Activated CD4-positive, alpha-beta T cell treated with anti-CD3 and anti-CD28 coated beads for 36 hours (primary cell): Measurements from ENCODE around the gene ASIC3. TPM values are rescaled to one million over a fixed set of nuclear protein-coding genes. Genes with fewer than 3 reads are reported as not detected.
A peak's percentile ranks its signal among the peaks of the same experiment; 100 is the strongest.
"Not testable (repeated sequence)": the region's sequence is repeated elsewhere in the genome, so short reads cannot be mapped to it uniquely, and the experiment has no call there.

Experiments used
- ATAC-seq: fragments of 200-7000 bp; cut with Tn5 transposase; one replicate; pipeline ENCODE4 v1.10.0; 2021; ENCODE audit warnings: mild to moderate bottlenecking, moderate library complexity
- CTCF ChIA-PET: fragments of 350-600 bp; sonication (Branson Sonifier 250); formaldehyde crosslinking; loops from one replicate; lab custom pipeline; 2021; ENCODE audit warnings: antibody characterized with exemption; lab: Charles Lee
- POLR2A ChIA-PET: fragments of 350-600 bp; sonication (Branson Sonifier 250); formaldehyde crosslinking; loops from one replicate; lab custom pipeline; 2021; ENCODE audit warnings: antibody characterized with exemption, inconsistent platforms; lab: Charles Lee
- DNase-seq: peaks from one replicate; pipeline ENCODE4 v3.0.0-alpha.2; 2020
- H3K27ac Mint-ChIP-seq: one replicate; pipeline ENCODE4 v1.8.0; 2021; ENCODE audit warnings: mixed read lengths
- H3K27me3 Mint-ChIP-seq: one replicate; pipeline ENCODE4 v1.8.0; 2021; ENCODE audit warnings: mixed read lengths
- H3K36me3 Mint-ChIP-seq: one replicate; pipeline ENCODE4 v1.8.0; 2021; ENCODE audit warnings: low read depth, mixed read lengths
- H3K4me1 Mint-ChIP-seq: one replicate; pipeline ENCODE4 v1.8.0; 2021; ENCODE audit warnings: mixed read lengths
- H3K4me3 Mint-ChIP-seq: one replicate; pipeline ENCODE4 v1.8.0; 2021; ENCODE audit warnings: mild to moderate bottlenecking, moderate library complexity, mixed read lengths
- H3K9me3 Mint-ChIP-seq: one replicate; pipeline ENCODE4 v1.8.0; 2021; ENCODE audit warnings: low read depth, mixed read lengths
- intact Hi-C, 2 experiments: fragments of 100-400 bp; cut with DNase I in 1 of 2; cut with micrococcal nuclease in 1 of 2; formaldehyde crosslinking; loops; one replicate each; pipeline versions ENCODE4 v1.14.2 to v1.15.1; 2022 to 2024; cut with DNase I, micrococcal nuclease
- total RNA-seq, 2 experiments: library from RNA; stranded (reverse); gene quantifications; one replicate each; pipeline ENCODE4 v1.2.3, GENCODE V29; 2021

The ASIC3 gene
- total RNA-seq, 2 experiments from 2014 or later: 5.5 to 6.7 TPM

DNA sequence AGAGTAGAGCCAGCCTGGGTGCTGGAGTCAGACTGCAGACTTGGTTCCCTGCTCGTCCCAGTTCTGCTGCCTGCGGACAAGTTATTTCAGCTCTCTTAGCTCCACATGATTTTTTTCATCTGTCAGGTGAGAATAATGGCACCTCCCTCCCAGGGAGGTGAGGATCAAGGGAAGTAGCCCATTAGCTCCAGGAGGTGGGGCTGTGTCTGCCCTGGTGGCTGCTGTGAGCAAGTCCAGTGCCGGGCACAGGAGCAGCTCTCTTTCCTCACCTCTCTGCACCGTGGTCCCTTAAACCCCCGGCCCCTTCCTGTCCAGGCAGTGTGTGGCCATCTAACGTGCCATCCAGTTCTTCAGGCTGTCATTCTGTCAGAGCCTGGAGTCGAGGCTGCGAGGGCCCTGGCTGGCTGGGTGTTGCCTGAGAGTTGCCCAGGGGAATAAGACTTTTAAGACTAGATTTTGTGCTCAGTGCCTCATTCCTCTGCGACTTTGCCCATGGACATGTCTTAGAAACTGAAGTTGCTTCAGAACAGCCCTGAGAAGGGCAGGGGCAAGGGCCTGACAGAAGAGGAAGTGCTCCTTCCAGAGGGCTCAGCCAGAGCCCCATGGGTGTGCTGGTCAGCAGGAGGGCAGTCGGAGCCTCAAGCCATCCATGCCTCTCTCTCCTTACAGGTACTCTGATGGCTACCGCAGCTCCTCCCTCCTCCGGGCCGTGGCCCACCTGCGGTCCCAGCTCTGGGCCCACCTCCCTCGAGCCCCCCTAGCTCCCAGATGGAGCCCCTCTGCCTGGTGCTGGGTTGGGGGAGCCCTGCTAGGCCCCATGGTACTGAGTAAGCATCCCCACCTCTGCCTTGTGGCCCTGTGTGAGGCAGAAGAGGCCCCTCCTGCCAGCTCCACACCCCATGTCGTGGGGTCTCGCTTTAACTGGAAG lies 15.1 kb upstream of the ASIC3 start:
- H3K27me3 Mint-ChIP-seq: no peaks in the 10 kb centered on the region
- no peaks in the 10 kb centered on the region for H3K9me3 Mint-ChIP-seq
- POLR2A ChIA-PET: interaction anchor here (0.6 kb wide), 1 partner anchor 285 kb away, joined by 4 read pairs; no protein-coding TSS in a partner anchor
- intact Hi-C loops: no loop called here
- no peak for ATAC-seq
- peaks cover 13% of the 10 kb centered on the region for H3K4me1 Mint-ChIP-seq
- no peak overlapping the region for H3K27ac Mint-ChIP-seq
- no peak for DNase-seq
- peaks cover 15% of the 10 kb centered on the region for H3K36me3 Mint-ChIP-seq
- CTCF ChIA-PET: interaction anchor here (0.6 to 1.8 kb wide), 4 partner anchors 15 to 40 kb away, joined by 3 to 9 read pairs (median 4); no protein-coding TSS in a partner anchor
- no peak overlapping the region for H3K4me3 Mint-ChIP-seq

DNA sequence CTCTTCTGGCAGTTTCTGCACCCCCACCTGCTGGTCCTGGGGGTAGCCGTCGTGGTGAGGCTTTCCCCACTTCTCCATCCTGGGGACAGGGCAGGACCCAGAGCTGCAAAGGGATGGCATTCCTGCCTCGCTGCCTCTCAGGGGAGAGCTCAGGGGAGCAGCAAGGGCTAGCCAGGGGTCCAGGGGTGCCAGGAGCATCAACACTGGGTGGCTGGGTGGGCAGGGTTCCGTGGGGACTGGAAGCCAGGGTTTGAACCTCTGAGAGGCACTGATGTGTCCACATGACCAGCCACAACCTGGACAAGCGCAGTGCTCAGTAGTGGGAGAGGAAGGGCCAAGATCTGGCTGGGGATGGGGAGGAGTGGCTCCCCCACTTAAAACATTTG lies 14.5 kb upstream of the ASIC3 start:
- H3K36me3 Mint-ChIP-seq: peaks cover 14% of the 10 kb centered on the region
- no peak for DNase-seq
- H3K27ac Mint-ChIP-seq: no peak overlapping the region
- POLR2A ChIA-PET: no interaction called here
- CTCF ChIA-PET: interaction anchor here (0.6 to 0.7 kb wide), 2 partner anchors 41 to 189 kb away, joined by 3 read pairs; no protein-coding TSS in a partner anchor
- no peak for ATAC-seq
- no peaks in the 10 kb centered on the region for H3K27me3 Mint-ChIP-seq
- intact Hi-C loops: no loop called here
- H3K4me1 Mint-ChIP-seq: peaks cover 15% of the 10 kb centered on the region
- no peak overlapping the region for H3K4me3 Mint-ChIP-seq
- H3K9me3 Mint-ChIP-seq: no peaks in the 10 kb centered on the region

DNA sequence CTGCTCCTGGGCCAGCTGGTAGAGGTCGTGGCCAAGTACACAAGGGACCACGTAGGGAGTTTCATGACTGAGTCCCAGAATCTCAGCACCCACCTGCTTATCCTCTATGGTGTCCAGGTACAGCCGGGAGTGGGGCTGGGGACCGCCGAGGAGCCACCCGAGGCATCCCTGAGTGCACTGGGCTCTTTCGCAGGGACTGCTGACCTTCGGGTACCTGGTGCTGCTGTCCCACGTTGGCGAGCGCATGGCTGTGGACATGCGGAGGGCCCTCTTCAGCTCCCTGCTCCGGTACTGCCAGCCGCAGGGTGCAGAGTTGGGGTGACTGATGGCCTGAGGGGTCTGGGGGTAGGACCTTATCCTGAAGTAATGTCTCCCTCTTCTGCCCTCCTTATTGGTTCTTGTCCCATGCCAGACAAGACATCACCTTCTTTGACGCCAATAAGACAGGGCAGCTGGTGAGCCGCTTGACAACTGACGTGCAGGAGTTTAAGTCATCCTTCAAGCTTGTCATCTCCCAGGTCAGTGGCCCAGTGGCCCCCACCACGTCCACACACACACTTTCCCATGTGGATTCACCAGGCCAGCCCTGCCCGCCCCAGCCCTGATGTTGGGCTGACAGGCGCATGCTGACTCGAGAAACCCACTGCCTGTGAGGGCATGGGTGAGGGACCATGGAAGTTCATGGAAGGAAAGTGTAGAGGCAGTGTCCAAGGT lies 13.9 kb upstream of the ASIC3 start:
- no peaks in the 10 kb centered on the region for H3K9me3 Mint-ChIP-seq
- no peak overlapping the region for H3K4me3 Mint-ChIP-seq
- no peaks in the 10 kb centered on the region for H3K27me3 Mint-ChIP-seq
- ChIA-PET POLR2A (no interaction called here), CTCF (interaction anchor here (0.5 to 0.7 kb wide), 3 partner anchors 18 to 189 kb away, joined by 3 read pairs; no protein-coding TSS in a partner anchor)
- ATAC-seq (no peak), DNase-seq (no peak)
- no peak overlapping the region for H3K27ac Mint-ChIP-seq
- peaks cover 15% of the 10 kb centered on the region for H3K4me1 Mint-ChIP-seq
- intact Hi-C loops: no loop called here
- peaks cover 13% of the 10 kb centered on the region for H3K36me3 Mint-ChIP-seq

GRCh38 chr7:151035026-151035717 lies 13.2 kb upstream of the ASIC3 start:
- no peak overlapping the region for H3K27ac Mint-ChIP-seq
- H3K9me3 Mint-ChIP-seq: no peaks in the 10 kb centered on the region
- peaks cover 13% of the 10 kb centered on the region for H3K36me3 Mint-ChIP-seq
- intact Hi-C loops: no loop called here
- ATAC-seq: no peak
- H3K27me3 Mint-ChIP-seq: no peaks in the 10 kb centered on the region
- H3K4me3 Mint-ChIP-seq: no peak overlapping the region
- POLR2A ChIA-PET: no interaction called here
- CTCF ChIA-PET: no interaction called here
- peaks cover 17% of the 10 kb centered on the region for H3K4me1 Mint-ChIP-seq
- no peak for DNase-seq

DNA sequence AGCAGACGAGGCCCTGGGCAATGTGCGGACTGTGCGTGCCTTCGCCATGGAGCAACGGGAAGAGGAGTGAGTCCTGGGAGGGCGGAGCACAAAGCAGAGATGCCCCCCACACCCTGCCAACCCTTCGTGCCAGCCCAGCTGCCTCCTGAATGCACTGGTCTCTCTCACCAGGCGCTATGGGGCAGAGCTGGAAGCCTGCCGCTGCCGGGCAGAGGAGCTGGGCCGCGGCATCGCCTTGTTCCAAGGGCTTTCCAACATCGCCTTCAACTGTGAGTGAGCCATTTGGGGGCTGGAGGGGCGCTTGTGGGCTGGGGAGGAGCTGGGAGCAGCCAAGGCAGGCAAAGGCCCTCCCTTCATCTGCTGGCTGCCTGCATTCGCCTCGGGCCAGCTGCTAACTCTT lies 12.4 kb upstream of the ASIC3 start:
- H3K27me3 Mint-ChIP-seq: no peaks in the 10 kb centered on the region
- peaks cover 13% of the 10 kb centered on the region for H3K36me3 Mint-ChIP-seq
- H3K27ac Mint-ChIP-seq: no peak overlapping the region
- DNase-seq (no peak), ATAC-seq (no peak)
- no peak overlapping the region for H3K4me3 Mint-ChIP-seq
- intact Hi-C loops: no loop called here
- H3K9me3 Mint-ChIP-seq: no peaks in the 10 kb centered on the region
- ChIA-PET POLR2A (no interaction called here), CTCF (no interaction called here)
- H3K4me1 Mint-ChIP-seq: peaks cover 17% of the 10 kb centered on the region

- DNase-seq: peak; percentile 88
- ChIA-PET CTCF (interaction anchor here (0.7 to 1.1 kb wide), 2 partner anchors 10 to 127 kb away, joined by 3 to 4 read pairs; no protein-coding TSS in a partner anchor), POLR2A (interaction anchor here (0.6 to 1.0 kb wide), 2 partner anchors 45 to 313 kb away, joined by 3 read pairs; no protein-coding TSS in a partner anchor)
- peak; percentile 94 for ATAC-seq
- Mint-ChIP-seq H3K27ac (peak overlapping the region; percentile 85), H3K4me1 (peaks cover 17% of the 10 kb centered on the region), H3K36me3 (peaks cover 10% of the 10 kb centered on the region), H3K27me3 (no peaks in the 10 kb centered on the region), H3K4me3 (peak overlapping the region; percentile 10), H3K9me3 (no peaks in the 10 kb centered on the region)
- intact Hi-C loops: loop anchor here in 1 of 2 experiments (1.0 kb wide), 2 partner anchors 11 to 19 kb away; partner anchors contain the start of gene ABCB8
Measured at GRCh38 chr7:151038951-151039849, 9.1 kb upstream of the ASIC3 start.

DNA sequence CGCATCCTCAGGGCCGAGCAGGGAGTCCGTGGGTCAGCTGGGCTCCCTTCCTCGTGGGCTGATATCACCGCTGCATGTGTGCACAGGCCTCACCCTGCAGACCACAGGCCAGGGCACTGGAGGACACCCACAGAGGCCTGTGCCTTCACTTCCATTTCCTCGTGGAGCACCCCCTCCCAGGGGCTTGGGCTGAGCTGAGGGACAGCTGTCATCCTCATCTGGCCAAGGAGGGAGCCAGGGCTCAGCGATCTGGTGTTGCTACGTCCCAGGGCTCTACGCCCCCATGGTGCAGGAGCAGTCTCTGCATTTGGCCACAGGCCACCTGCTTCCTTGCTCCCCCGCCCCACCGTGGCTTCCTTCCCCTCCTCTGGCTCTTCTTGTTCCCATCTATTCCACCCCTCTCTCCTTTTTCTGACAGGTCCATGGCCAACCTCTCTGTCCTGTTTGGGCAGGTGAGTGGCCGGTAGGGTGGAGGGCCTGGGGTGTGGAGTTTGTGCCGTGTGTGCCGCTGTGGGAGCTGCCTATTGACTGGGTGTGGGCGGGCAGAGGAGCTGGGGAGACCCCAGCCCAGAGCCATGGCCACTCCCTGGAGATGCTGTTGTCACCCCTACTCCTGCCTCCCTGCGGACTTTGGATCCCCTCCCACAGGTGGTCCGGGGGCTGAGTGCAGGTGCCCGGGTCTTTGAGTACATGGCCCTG lies 8.3 kb upstream of the ASIC3 start:
- ChIA-PET POLR2A (interaction anchor here (1.0 kb wide), 1 partner anchor 312 kb away, joined by 3 read pairs; no protein-coding TSS in a partner anchor), CTCF (interaction anchor here (0.5 to 1.1 kb wide), 4 partner anchors 10 to 126 kb away, joined by 3 to 4 read pairs (median 3); no protein-coding TSS in a partner anchor)
- no peak overlapping the region for H3K4me3 Mint-ChIP-seq

GRCh38 chr7:151040616-151041375 lies 7.5 kb upstream of the ASIC3 start:
- intact Hi-C loops: no loop called here
- no peak overlapping the region for H3K27ac Mint-ChIP-seq
- H3K9me3 Mint-ChIP-seq: no peaks in the 10 kb centered on the region
- POLR2A ChIA-PET: no interaction called here
- no peaks in the 10 kb centered on the region for H3K27me3 Mint-ChIP-seq
- ATAC-seq (no peak), DNase-seq (no peak)
- no peak overlapping the region for H3K4me3 Mint-ChIP-seq
- peaks cover 8% of the 10 kb centered on the region for H3K36me3 Mint-ChIP-seq
- peaks cover 17% of the 10 kb centered on the region for H3K4me1 Mint-ChIP-seq
- CTCF ChIA-PET: interaction anchor here (0.7 to 0.9 kb wide), 3 partner anchors 52 to 409 kb away, joined by 3 to 4 read pairs (median 4); no protein-coding TSS in a partner anchor

More for the DNA sequence above, 8.3 kb upstream of the ASIC3 start:
- Mint-ChIP-seq H3K9me3 (no peaks in the 10 kb centered on the region), H3K27me3 (no peaks in the 10 kb centered on the region), H3K36me3 (peaks cover 10% of the 10 kb centered on the region), H3K27ac (no peak overlapping the region), H3K4me1 (peaks cover 17% of the 10 kb centered on the region)
- no peak for ATAC-seq
- no peak for DNase-seq
- intact Hi-C loops: loop anchor here in 1 of 2 experiments (1.0 kb wide), 2 partner anchors 12 to 18 kb away; partner anchors contain the start of gene ABCB8

DNA sequence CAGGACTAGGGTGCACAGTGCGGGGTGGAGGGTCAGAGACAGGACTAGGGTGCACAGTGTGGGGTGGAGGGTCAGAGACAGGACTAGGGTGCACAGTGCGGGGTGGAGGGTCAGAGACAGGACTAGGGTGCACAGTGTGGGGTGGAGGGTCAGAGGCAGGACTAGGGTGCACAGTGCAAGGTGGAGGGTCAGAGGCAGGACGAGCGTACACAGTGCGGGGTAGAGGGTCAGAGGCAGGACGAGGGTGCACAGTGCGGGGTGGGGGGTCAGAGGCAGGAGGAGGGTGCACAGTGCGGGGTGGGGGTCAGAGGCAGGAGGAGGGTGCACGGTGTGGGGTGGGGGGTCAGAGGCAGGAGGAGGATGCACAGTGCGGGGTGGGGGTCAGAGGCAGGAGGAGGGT lies 4.9 kb upstream of the ASIC3 start:
- DNase-seq, H3K27ac Mint-ChIP-seq, intact Hi-C loops, H3K36me3 Mint-ChIP-seq, POLR2A ChIA-PET, H3K4me3 Mint-ChIP-seq, H3K27me3 Mint-ChIP-seq, ATAC-seq, CTCF ChIA-PET, H3K9me3 Mint-ChIP-seq: not testable (repeated sequence)
- peaks cover 16% of the 10 kb centered on the region for H3K4me1 Mint-ChIP-seq
